ENCODE data around the gene B4GALT6. TPM values are rescaled to one million over a fixed set of nuclear protein-coding genes. Genes with fewer than 3 reads are reported as not detected.

B4GALT6 gene
- total RNA-seq, 4 donors from 2014 or later = 2.5 to 3.6 (median 3.0) TPM

DNA sequence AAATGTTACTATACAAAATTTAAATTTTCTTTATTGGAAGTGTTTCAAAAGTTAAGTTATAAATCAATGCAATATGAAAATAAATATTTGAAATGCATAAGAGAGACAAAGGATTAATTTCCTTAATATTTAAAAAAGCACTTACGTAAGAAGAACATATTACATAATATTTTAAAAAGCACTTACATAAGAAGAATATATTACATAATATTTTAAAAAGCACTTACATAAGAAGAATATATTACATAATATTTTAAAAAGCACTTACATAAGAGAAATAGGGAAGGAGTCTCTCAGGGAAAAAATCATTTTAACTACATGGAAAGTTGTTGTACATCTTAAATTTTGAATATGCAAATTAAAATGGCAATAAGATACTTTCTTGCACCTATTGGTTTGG, 17.4 kb upstream of the B4GALT6 start:
- Histone ChIP-seq H3K27ac (no peak overlapping the region), H3K4me1 (no peaks in the 10 kb centered on the region), H3K36me3 (no peaks in the 10 kb centered on the region), H3K4me3 (no peak overlapping the region), H3K9me3 (peaks cover 0 to 8% (median 0%) of the 10 kb centered on the region in 3 donors), H3K27me3 (no peaks in the 10 kb centered on the region)
- no peak for DNase-seq
- intact Hi-C loops (cut with DNase I) = no loop called here
- WGBS, 2 donors = 54 to 74% methylated on average over 1 of the region's 1 CpG
- TF ChIP-seq, protein P1, sequence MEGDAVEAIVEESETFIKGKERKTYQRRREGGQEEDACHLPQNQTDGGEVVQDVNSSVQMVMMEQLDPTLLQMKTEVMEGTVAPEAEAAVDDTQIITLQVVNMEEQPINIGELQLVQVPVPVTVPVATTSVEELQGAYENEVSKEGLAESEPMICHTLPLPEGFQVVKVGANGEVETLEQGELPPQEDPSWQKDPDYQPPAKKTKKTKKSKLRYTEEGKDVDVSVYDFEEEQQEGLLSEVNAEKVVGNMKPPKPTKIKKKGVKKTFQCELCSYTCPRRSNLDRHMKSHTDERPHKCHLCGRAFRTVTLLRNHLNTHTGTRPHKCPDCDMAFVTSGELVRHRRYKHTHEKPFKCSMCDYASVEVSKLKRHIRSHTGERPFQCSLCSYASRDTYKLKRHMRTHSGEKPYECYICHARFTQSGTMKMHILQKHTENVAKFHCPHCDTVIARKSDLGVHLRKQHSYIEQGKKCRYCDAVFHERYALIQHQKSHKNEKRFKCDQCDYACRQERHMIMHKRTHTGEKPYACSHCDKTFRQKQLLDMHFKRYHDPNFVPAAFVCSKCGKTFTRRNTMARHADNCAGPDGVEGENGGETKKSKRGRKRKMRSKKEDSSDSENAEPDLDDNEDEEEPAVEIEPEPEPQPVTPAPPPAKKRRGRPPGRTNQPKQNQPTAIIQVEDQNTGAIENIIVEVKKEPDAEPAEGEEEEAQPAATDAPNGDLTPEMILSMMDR (IDR thresholded peaks at IDR 0.05) = no peak
- TF ChIP-seq POLR2A (IDR thresholded peaks at IDR 0.05) = no peak

DNA sequence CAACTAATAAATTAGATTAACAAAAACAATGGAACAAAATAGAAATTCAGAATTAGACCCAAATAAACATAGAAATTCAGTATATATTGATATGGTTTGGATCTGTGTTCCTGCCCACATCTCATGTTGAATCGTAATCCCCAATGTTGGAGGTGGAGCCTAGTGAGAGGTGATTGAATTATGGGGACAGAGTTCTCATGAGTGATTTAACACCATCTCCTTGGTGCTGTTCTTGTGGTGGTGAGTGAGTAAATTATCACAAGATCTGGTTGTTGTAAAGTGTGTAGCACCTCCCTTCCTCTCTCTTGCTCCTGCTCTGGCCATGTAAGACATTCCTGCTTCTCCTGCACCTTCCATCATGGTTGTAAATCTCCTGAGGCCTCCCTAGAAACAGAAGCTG, 16.6 kb upstream of the B4GALT6 start:
- intact Hi-C loops (cut with DNase I) = no loop called here
- TF ChIP-seq, protein P1 (IDR thresholded peaks at IDR 0.05) = no peak
- no peak for TF ChIP-seq POLR2A (IDR thresholded peaks at IDR 0.05)

DNA sequence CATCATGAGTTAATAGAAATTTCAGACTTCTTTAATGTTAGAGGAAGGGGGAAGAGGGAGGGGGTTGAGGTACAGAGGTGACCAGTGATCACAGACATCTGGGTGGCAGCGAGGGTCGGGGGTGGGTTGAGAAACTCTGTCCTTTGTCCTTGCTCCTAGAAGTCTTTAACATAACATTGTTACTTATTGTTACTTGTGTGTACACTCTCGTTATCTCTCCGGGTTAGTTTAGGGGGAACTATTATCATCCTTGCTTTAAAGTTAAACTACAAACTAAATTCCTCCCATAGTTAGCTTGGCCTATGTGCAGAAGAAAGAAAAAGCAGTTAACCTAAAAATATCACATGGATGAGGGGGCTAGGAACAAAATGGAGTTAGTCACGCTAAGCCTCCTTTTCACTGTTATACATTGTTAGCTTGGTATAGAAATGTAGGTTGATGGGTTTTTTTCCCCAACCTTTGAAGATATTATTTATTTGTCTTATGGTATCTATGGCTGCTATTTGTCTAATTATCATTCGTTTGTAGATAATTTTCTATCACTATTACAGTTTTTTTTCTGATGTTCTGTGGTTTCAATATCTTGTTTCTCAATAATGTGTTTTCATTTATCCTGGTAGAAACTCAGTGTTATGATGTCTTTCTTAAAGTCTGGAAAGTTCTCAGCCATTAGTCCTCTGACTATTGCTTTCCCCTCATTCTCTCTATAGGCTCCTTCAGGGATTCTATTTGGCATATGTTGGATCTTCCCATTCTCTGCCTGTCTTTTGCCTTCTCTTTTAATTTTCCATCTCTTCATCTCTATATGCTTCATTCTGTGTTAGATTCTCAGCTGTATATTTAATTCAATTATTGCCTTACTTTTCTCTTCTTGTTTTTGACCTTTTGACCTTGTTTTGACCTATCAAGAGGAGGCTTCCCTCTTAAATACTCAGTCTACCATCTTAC, 13.2 kb upstream of the B4GALT6 start:
- TF ChIP-seq POLR2A (IDR thresholded peaks at IDR 0.05) = no peak
- TF ChIP-seq, protein P1 (IDR thresholded peaks at IDR 0.05) = no peak
- H3K36me3 ChIP-seq = no peaks in the 10 kb centered on the region
- H3K27ac ChIP-seq = no peak overlapping the region
- DNase-seq = no peak
- H3K4me1 ChIP-seq = no peaks in the 10 kb centered on the region
- intact Hi-C loops (cut with DNase I) = no loop called here
- H3K4me3 ChIP-seq = no peak overlapping the region
- 64 to 67% methylated on average over 6 of the region's 6 CpGs for WGBS, 2 donors
- H3K27me3 ChIP-seq = no peaks in the 10 kb centered on the region
- peaks cover 0 to 8% (median 0%) of the 10 kb centered on the region in 3 donors for H3K9me3 ChIP-seq

More for the DNA sequence above, 16.6 kb upstream of the B4GALT6 start:
- 79% methylated on average over 1 of the region's 1 CpG for WGBS, 2 donors
- Histone ChIP-seq H3K36me3 (no peaks in the 10 kb centered on the region), H3K9me3 (peaks cover 0 to 8% (median 0%) of the 10 kb centered on the region in 3 donors), H3K27me3 (no peaks in the 10 kb centered on the region), H3K4me3 (no peak overlapping the region), H3K4me1 (no peaks in the 10 kb centered on the region), H3K27ac (no peak overlapping the region)
- DNase-seq = no peak

DNA sequence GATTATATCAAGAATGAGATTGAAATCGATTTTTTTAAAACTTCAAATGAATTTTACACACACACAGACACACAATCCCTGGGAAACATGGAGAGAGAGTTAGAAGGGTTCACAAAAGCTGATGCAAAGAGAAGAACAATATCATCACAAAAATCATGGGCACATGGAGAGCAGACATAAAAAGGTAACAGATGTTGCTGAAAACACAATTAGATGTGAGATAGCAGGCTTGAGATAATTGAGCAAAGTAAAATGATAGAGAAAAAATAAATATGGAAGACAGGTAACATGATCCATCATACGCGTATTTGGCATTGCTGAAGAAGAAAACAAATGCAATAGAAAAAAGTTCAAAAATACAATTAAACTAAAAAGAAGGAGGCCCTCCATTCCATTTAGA, 11.6 kb upstream of the B4GALT6 start:
- Histone ChIP-seq H3K27ac (no peak overlapping the region), H3K4me3 (no peak overlapping the region), H3K27me3 (no peaks in the 10 kb centered on the region), H3K4me1 (no peaks in the 10 kb centered on the region), H3K9me3 (peaks cover 0 to 8% (median 0%) of the 10 kb centered on the region in 3 donors), H3K36me3 (no peaks in the 10 kb centered on the region)
- TF ChIP-seq, protein P1 (IDR thresholded peaks at IDR 0.05) = no peak
- TF ChIP-seq POLR2A (IDR thresholded peaks at IDR 0.05) = no peak
- 81 to 82% methylated on average over 3 of the region's 3 CpGs for WGBS, 2 donors
- intact Hi-C loops (cut with DNase I) = no loop called here
- DNase-seq = no peak

DNA sequence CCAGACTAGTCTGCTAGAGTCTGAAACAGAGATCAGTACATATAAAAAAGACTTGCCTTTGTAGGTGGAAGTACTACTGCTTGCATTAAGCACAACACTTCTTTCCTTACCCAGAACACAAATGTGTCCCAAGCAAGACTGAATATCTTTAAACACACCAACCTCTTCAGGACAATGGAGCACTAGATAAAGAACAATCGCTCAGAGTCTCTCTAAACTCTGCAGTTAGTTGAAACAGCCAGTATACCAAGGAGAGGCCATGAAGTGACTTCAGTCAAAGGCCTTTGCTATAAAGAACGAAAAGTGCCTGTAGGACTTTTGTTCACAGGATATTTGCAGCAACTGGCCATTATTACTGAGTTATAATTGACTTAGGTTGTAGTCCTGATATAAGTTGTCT, 9.9 kb upstream of the B4GALT6 start:
- Histone ChIP-seq H3K9me3 (peaks cover 0 to 8% (median 0%) of the 10 kb centered on the region in 3 donors), H3K4me1 (no peaks in the 10 kb centered on the region), H3K27me3 (no peaks in the 10 kb centered on the region), H3K36me3 (no peaks in the 10 kb centered on the region), H3K27ac (no peak overlapping the region), H3K4me3 (no peak overlapping the region)
- WGBS, 2 donors = 88 to 93% methylated on average over 2 of the region's 2 CpGs
- intact Hi-C loops (cut with DNase I) = no loop called here
- no peak for DNase-seq
- no peak for TF ChIP-seq POLR2A (IDR thresholded peaks at IDR 0.05)
- TF ChIP-seq, protein P1 (IDR thresholded peaks at IDR 0.05) = no peak

All from esophagus squamous epithelium (tissue), 5 donors.